Trophoblast cell (in vitro differentiated cells and primary cell): ENCODE data around the gene MACROD2.

ENCODE experiments used
- DNase-seq, 2 donors: peaks; one replicate each; pipeline ENCODE4 v3.0.0-alpha.2; 2016
- H2AFZ ChIP-seq: 2 replicates; pipeline ENCODE4 v1.6.1; 2013; ENCODE audit warnings: low read length, moderate library complexity, mild to moderate bottlenecking; ENCODE audit not compliant: insufficient read depth, poor library complexity
- H2AK5ac ChIP-seq: 2 replicates; pipeline ENCODE4 v1.6.1; 2013; ENCODE audit warnings: mild to moderate bottlenecking, low read length
- H2BK120ac ChIP-seq: 2 replicates; pipeline ENCODE4 v1.6.1; 2013; ENCODE audit warnings: low read length, mild to moderate bottlenecking, moderate library complexity; ENCODE audit not compliant: insufficient read depth, poor library complexity
- H2BK12ac ChIP-seq: 2 replicates; pipeline ENCODE4 v1.6.1; 2013; ENCODE audit warnings: mild to moderate bottlenecking, low read length, moderate library complexity
- H2BK5ac ChIP-seq: 2 replicates; pipeline ENCODE4 v1.6.1; 2013; ENCODE audit warnings: low read length, low read depth, moderate library complexity, mild to moderate bottlenecking; ENCODE audit not compliant: poor library complexity
- H3K14ac ChIP-seq: 2 replicates; pipeline ENCODE4 v1.6.1; 2013; ENCODE audit warnings: mild to moderate bottlenecking, low read length
- H3K18ac ChIP-seq: 2 replicates; pipeline ENCODE4 v1.6.1; 2013; ENCODE audit warnings: mild to moderate bottlenecking, low read length
- H3K23ac ChIP-seq: 2 replicates; pipeline ENCODE4 v1.6.1; 2013; ENCODE audit warnings: low read length
- H3K27ac ChIP-seq: 2 replicates; pipeline ENCODE4 v1.5.1; 2013; ENCODE audit warnings: low read depth, mild to moderate bottlenecking, inconsistent platforms, low read length, moderate library complexity
- H3K27me3 ChIP-seq: 2 replicates; pipeline ENCODE4 v1.6.1; 2013; ENCODE audit warnings: inconsistent platforms, mild to moderate bottlenecking, low read length, moderate library complexity; ENCODE audit not compliant: insufficient read depth
- H3K36me3 ChIP-seq, 2 experiments: 1 replicate in 1 of 2; 2 replicates in 1 of 2; pipeline ENCODE4 v1.6.1; 2013; ENCODE audit warnings: low read length in 2 of 2, mild to moderate bottlenecking in 2 of 2, moderate library complexity in 1 of 2; ENCODE audit not compliant: insufficient read depth in 2 of 2, control insufficient read depth in 1 of 2
- H3K4ac ChIP-seq: 2 replicates; pipeline ENCODE4 v1.6.1; 2013; ENCODE audit warnings: low read depth, mild to moderate bottlenecking, low read length, moderate library complexity
- H3K4me1 ChIP-seq, 2 experiments: 1 replicate in 1 of 2; 2 replicates in 1 of 2; pipeline ENCODE4 v1.6.1; 2013; ENCODE audit warnings: low read length in 2 of 2, mild to moderate bottlenecking in 2 of 2, moderate library complexity in 1 of 2; ENCODE audit not compliant: insufficient read depth in 2 of 2, control insufficient read depth in 1 of 2
- H3K4me2 ChIP-seq: 2 replicates; pipeline ENCODE4 v1.6.1; 2013; ENCODE audit warnings: inconsistent platforms, mild to moderate bottlenecking, low read length, moderate library complexity
- H3K4me3 ChIP-seq: 2 replicates; pipeline ENCODE4 v1.5.1; 2013; ENCODE audit warnings: mild to moderate bottlenecking, low read depth, low read length, inconsistent platforms
- H3K79me1 ChIP-seq: one replicate; pipeline ENCODE4 v1.6.1; 2013; ENCODE audit warnings: low read length
- H3K79me2 ChIP-seq: 2 replicates; pipeline ENCODE4 v1.6.1; 2013; ENCODE audit warnings: low read length, mild to moderate bottlenecking; ENCODE audit not compliant: control insufficient read depth, insufficient read depth, poor library complexity
- H3K9ac ChIP-seq: 2 replicates; pipeline ENCODE4 v1.6.1; 2013; ENCODE audit warnings: mild to moderate bottlenecking, low read length
- H3K9me3 ChIP-seq: 2 replicates; pipeline ENCODE4 v1.6.1; 2013; ENCODE audit warnings: low read depth, mild to moderate bottlenecking, control low read depth, inconsistent platforms, low read length; ENCODE audit not compliant: insufficient read depth
- H4K12ac ChIP-seq: 2 replicates; pipeline ENCODE4 v1.6.1; 2013; ENCODE audit warnings: low read depth, mild to moderate bottlenecking, low read length, moderate library complexity
- H4K8ac ChIP-seq: 2 replicates; pipeline ENCODE4 v1.6.1; 2013; ENCODE audit warnings: low read depth, mild to moderate bottlenecking, low read length, moderate library complexity
- H4K91ac ChIP-seq: one replicate; pipeline ENCODE4 v1.6.1; 2013; ENCODE audit warnings: low read depth, mild to moderate bottlenecking, low read length, moderate library complexity
- WGBS: extraction: QIAGEN DNeasy Blood & Tissue Kit; methylation state at CpG from one replicate; pipeline ENCODE4 v1.1.7; 2013; ENCODE audit warnings: missing lambda C conversion rate; ENCODE audit not compliant: insufficient read length, insufficient coverage; ENCODE audit errors: extremely low coverage; 5-methylcytosine and 5-hydroxymethylcytosine counted together

The MACROD2 gene

GRCh38 chr20:14431568-14431967 lies 436.3 kb downstream of the MACROD2 start:
- H2BK5ac ChIP-seq: no peak overlapping the region
- H2AK5ac ChIP-seq: no peak overlapping the region
- H3K9me3 ChIP-seq: no peaks in the 10 kb centered on the region
- no peak overlapping the region for H2BK120ac ChIP-seq
- no peak overlapping the region for H3K18ac ChIP-seq
- H3K27me3 ChIP-seq: no peaks in the 10 kb centered on the region
- no peak overlapping the region for H3K4me2 ChIP-seq
- DNase-seq: no peak
- no peak overlapping the region for H2AFZ ChIP-seq
- no CpG with 5 or more reads among the region's 2 CpGs for WGBS
- H3K79me1 ChIP-seq: no peaks in the 10 kb centered on the region
- H3K4me1 ChIP-seq: no peaks in the 10 kb centered on the region
- H4K91ac ChIP-seq: no peak overlapping the region
- H3K9ac ChIP-seq: no peak overlapping the region
- H3K4ac ChIP-seq: no peak overlapping the region
- H3K27ac ChIP-seq: no peak overlapping the region
- no peaks in the 10 kb centered on the region for H3K36me3 ChIP-seq
- no peak overlapping the region for H3K23ac ChIP-seq
- H3K14ac ChIP-seq: no peak overlapping the region
- no peak overlapping the region for H2BK12ac ChIP-seq
- H4K12ac ChIP-seq: no peak overlapping the region
- no peaks in the 10 kb centered on the region for H3K79me2 ChIP-seq
- no peak overlapping the region for H3K4me3 ChIP-seq
- H4K8ac ChIP-seq: no peak overlapping the region

DNA sequence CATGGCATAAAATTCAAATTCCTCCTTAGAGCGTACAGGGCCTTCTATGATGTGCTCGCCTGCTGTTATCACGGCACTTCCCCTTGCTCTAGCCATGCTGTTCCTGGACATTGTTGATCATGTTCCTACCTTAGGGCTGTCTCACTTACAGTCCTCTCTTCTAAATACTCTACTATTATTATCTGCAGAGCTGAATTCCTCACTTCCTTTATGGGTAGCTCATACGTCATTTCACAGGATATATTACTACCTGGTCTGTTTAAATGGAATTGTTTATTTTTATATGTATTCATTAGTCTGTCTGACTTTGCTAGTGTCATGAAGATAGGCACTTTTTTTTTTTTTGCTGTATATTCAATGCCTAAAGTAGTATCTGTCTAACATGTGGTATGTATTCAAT lies 436.8 kb downstream of the MACROD2 start:
- Histone ChIP-seq H3K4me2 (no peak overlapping the region), H2AFZ (no peak overlapping the region), H2AK5ac (no peak overlapping the region), H3K14ac (no peak overlapping the region), H4K12ac (no peak overlapping the region), H3K4me1 (no peaks in the 10 kb centered on the region), H3K4me3 (no peak overlapping the region), H3K9ac (no peak overlapping the region), H3K23ac (no peak overlapping the region), H2BK120ac (no peak overlapping the region), H3K4ac (no peak overlapping the region), H2BK5ac (no peak overlapping the region), H3K79me1 (no peaks in the 10 kb centered on the region), H3K79me2 (no peaks in the 10 kb centered on the region), H3K27me3 (no peaks in the 10 kb centered on the region), H3K9me3 (no peaks in the 10 kb centered on the region), H4K8ac (peak overlapping the region; percentile 28), H2BK12ac (no peak overlapping the region), H3K18ac (no peak overlapping the region), H4K91ac (no peak overlapping the region), H3K27ac (no peak overlapping the region), H3K36me3 (no peaks in the 10 kb centered on the region)
- no CpG with 5 or more reads among the region's 4 CpGs for WGBS
- DNase-seq: no peak

- Histone ChIP-seq H2AK5ac (no peak overlapping the region), H3K9me3 (no peaks in the 10 kb centered on the region), H3K79me2 (no peaks in the 10 kb centered on the region), H3K36me3 (no peaks in the 10 kb centered on the region), H3K79me1 (no peaks in the 10 kb centered on the region), H3K23ac (no peak overlapping the region), H3K27me3 (no peaks in the 10 kb centered on the region), H3K14ac (no peak overlapping the region), H3K27ac (no peak overlapping the region), H3K4me3 (no peak overlapping the region), H4K8ac (no peak overlapping the region), H2AFZ (no peak overlapping the region), H3K4me1 (no peaks in the 10 kb centered on the region), H3K4ac (no peak overlapping the region), H2BK12ac (no peak overlapping the region), H3K18ac (no peak overlapping the region), H2BK120ac (no peak overlapping the region), H3K9ac (no peak overlapping the region), H4K12ac (no peak overlapping the region), H3K4me2 (no peak overlapping the region), H2BK5ac (no peak overlapping the region), H4K91ac (no peak overlapping the region)
- peak in 1 of 2 donors; percentile 53 for DNase-seq
Observed at GRCh38 chr20:14432597-14432996, 437.3 kb downstream of the MACROD2 start.

DNA sequence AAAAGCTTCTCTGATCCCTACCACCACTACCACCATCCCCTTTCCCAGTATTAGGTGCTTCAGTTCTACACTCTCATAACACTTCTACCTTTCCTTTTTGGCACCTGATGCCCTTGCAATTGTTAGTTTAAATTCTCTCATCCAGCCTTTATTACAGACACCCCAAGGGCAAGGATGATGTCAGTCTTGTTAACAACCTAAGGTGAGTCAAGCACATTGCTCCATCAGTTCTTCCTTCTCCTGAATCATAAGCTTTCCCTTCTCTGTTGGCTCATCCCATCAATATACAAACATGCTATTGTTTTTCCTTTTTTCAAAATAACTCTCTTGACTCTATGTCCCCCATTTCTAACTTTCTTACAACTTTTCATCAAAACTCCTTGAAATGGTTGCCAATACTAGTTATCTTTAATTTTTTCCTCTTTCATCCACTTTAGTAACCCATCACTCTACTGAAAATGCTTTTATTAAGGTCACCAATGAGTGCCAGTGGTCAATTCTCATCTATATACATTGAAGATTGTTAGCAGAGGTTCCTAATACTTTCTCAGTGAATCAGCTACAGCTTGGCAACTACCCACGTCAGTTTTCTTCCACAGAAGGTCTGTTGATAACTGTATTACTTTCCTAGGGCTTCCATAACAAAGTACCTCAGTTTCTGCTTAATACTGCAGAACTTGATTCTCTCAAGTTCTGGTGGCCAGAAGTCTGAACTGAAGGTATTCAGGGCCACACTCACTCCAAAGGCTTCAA lies 439.2 kb downstream of the MACROD2 start:
- WGBS: no CpG with 5 or more reads among the region's 1 CpG
- H2BK5ac ChIP-seq: no peak overlapping the region

More for the DNA sequence above, 439.2 kb downstream of the MACROD2 start:
- H2AFZ ChIP-seq: no peak overlapping the region
- H3K14ac ChIP-seq: no peak overlapping the region
- peak in 1 of 2 donors; percentile 19 for DNase-seq
- H3K27ac ChIP-seq: no peak overlapping the region
- H3K36me3 ChIP-seq: no peaks in the 10 kb centered on the region
- H4K12ac ChIP-seq: no peak overlapping the region
- H4K8ac ChIP-seq: no peak overlapping the region
- no peak overlapping the region for H2AK5ac ChIP-seq
- no peak overlapping the region for H3K4me2 ChIP-seq
- no peak overlapping the region for H2BK12ac ChIP-seq
- H2BK120ac ChIP-seq: no peak overlapping the region
- H3K9ac ChIP-seq: no peak overlapping the region
- H3K18ac ChIP-seq: no peak overlapping the region
- H3K23ac ChIP-seq: no peak overlapping the region
- no peaks in the 10 kb centered on the region for H3K79me2 ChIP-seq
- H3K27me3 ChIP-seq: no peaks in the 10 kb centered on the region
- no peaks in the 10 kb centered on the region for H3K9me3 ChIP-seq
- H4K91ac ChIP-seq: no peak overlapping the region
- no peaks in the 10 kb centered on the region for H3K79me1 ChIP-seq
- no peaks in the 10 kb centered on the region for H3K4me1 ChIP-seq
- H3K4ac ChIP-seq: no peak overlapping the region
- H3K4me3 ChIP-seq: no peak overlapping the region
